Skeletal muscle tissue (tissue), 4 donors: Measurements from ENCODE around the gene NET1. TPM values are rescaled to one million over a fixed set of nuclear protein-coding genes. Genes with fewer than 3 reads are reported as not detected.

Source experiments
- H3K27ac ChIP-seq: one replicate; pipeline ENCODE4 v1.7.0; 2013; ENCODE audit warnings: mild to moderate bottlenecking, low read depth, low read length, inconsistent platforms
- H3K27me3 ChIP-seq, 3 donors: one replicate each; pipeline ENCODE4 v1.7.0; 2013; ENCODE audit warnings: low read length in 3 of 3; ENCODE audit not compliant: control insufficient read depth in 3 of 3, insufficient read depth in 3 of 3
- H3K36me3 ChIP-seq, 3 donors: one replicate each; pipeline ENCODE4 v1.7.0; 2013; ENCODE audit warnings: low read length in 3 of 3; ENCODE audit not compliant: control insufficient read depth in 3 of 3, insufficient read depth in 3 of 3
- H3K4me1 ChIP-seq, 3 donors: one replicate each; pipeline ENCODE4 v1.7.0; 2013; ENCODE audit warnings: low read length in 3 of 3, mild to moderate bottlenecking in 3 of 3; ENCODE audit not compliant: control insufficient read depth in 3 of 3, insufficient read depth in 3 of 3
- H3K4me3 ChIP-seq, 3 donors: one replicate each; pipeline ENCODE4 v1.7.0; 2013; ENCODE audit warnings: low read length in 3 of 3
- H3K9ac ChIP-seq, 3 donors: one replicate each; pipeline ENCODE4 v1.7.0; 2013; ENCODE audit warnings: low read length in 3 of 3, mild to moderate bottlenecking in 3 of 3, moderate library complexity in 2 of 3, low read depth in 1 of 3
- H3K9me3 ChIP-seq, 3 donors: one replicate each; pipeline ENCODE4 v1.7.0; 2013; ENCODE audit warnings: low read length in 3 of 3; ENCODE audit not compliant: control insufficient read depth in 3 of 3
- total RNA-seq: library from RNA; depleted of rRNA; stranded (reverse); fragments of >200 nt; gene quantifications from one replicate; pipeline ENCODE4 v1.2.3, GENCODE V29; 2014
- donor health status: Osteomylitis.

The NET1 gene
- total RNA-seq, 1 donor from 2014 or later, result 79.3 TPM

GRCh38 chr10:5488272-5489161 lies 76.2 kb downstream of the NET1 start:
- H3K4me1 ChIP-seq, result peaks cover 3 to 8% (median 4%) of the 10 kb centered on the region in 3 donors
- no peaks in the 10 kb centered on the region for H3K27me3 ChIP-seq
- H3K36me3 ChIP-seq, result no peaks in the 10 kb centered on the region
- no peak overlapping the region for H3K9ac ChIP-seq
- no peak overlapping the region for H3K4me3 ChIP-seq
- no peak overlapping the region for H3K27ac ChIP-seq
- H3K9me3 ChIP-seq, result peaks cover 0 to 4% (median 2%) of the 10 kb centered on the region in 3 donors

- H3K4me3 ChIP-seq, result no peak overlapping the region
- peaks cover 0 to 4% (median 0%) of the 10 kb centered on the region in 3 donors for H3K9me3 ChIP-seq
- H3K36me3 ChIP-seq, result no peaks in the 10 kb centered on the region
- H3K27me3 ChIP-seq, result no peaks in the 10 kb centered on the region
- peaks cover 3 to 8% (median 4%) of the 10 kb centered on the region in 3 donors for H3K4me1 ChIP-seq
- H3K9ac ChIP-seq, result no peak overlapping the region
- H3K27ac ChIP-seq, result no peak overlapping the region
Observed at GRCh38 chr10:5490032-5490431, 77.7 kb downstream of the NET1 start.

GRCh38 chr10:5490698-5491464 lies 78.5 kb downstream of the NET1 start:
- no peak overlapping the region for H3K9ac ChIP-seq
- no peaks in the 10 kb centered on the region for H3K27me3 ChIP-seq
- peaks cover 0 to 3% (median 3%) of the 10 kb centered on the region in 3 donors for H3K4me1 ChIP-seq
- no peaks in the 10 kb centered on the region for H3K36me3 ChIP-seq
- no peak overlapping the region for H3K27ac ChIP-seq
- H3K4me3 ChIP-seq, result no peak overlapping the region
- peaks cover 0 to 4% (median 0%) of the 10 kb centered on the region in 3 donors for H3K9me3 ChIP-seq

- Histone ChIP-seq H3K27me3 (no peaks in the 10 kb centered on the region), H3K27ac (no peak overlapping the region), H3K36me3 (no peaks in the 10 kb centered on the region), H3K9ac (no peak overlapping the region), H3K9me3 (peaks cover 0 to 4% (median 0%) of the 10 kb centered on the region in 3 donors), H3K4me1 (no peaks in the 10 kb centered on the region), H3K4me3 (no peak overlapping the region)
Observed at GRCh38 chr10:5491477-5491876, 79.1 kb downstream of the NET1 start.

- Histone ChIP-seq H3K4me1 (no peaks in the 10 kb centered on the region), H3K36me3 (no peaks in the 10 kb centered on the region)
Observed at GRCh38 chr10:5492322-5492855, 80.0 kb downstream of the NET1 start.

GRCh38 chr10:5492929-5493576 lies 80.7 kb downstream of the NET1 start:
- H3K36me3 ChIP-seq, result no peaks in the 10 kb centered on the region
- peaks cover 0 to 4% (median 0%) of the 10 kb centered on the region in 3 donors for H3K9me3 ChIP-seq
- H3K27ac ChIP-seq, result no peak overlapping the region
- H3K27me3 ChIP-seq, result no peaks in the 10 kb centered on the region
- no peaks in the 10 kb centered on the region for H3K4me1 ChIP-seq
- no peak overlapping the region for H3K9ac ChIP-seq
- no peak overlapping the region for H3K4me3 ChIP-seq

More at GRCh38 chr10:5492322-5492855, 80.0 kb downstream of the NET1 start:
- no peak overlapping the region for H3K27ac ChIP-seq
- no peak overlapping the region for H3K9ac ChIP-seq
- no peaks in the 10 kb centered on the region for H3K27me3 ChIP-seq
- no peak overlapping the region for H3K4me3 ChIP-seq
- peaks cover 0 to 4% (median 0%) of the 10 kb centered on the region in 3 donors for H3K9me3 ChIP-seq

GRCh38 chr10:5493691-5494090 lies 81.3 kb downstream of the NET1 start:
- Histone ChIP-seq H3K27me3 (no peaks in the 10 kb centered on the region), H3K4me3 (no peak overlapping the region), H3K4me1 (no peaks in the 10 kb centered on the region), H3K27ac (no peak overlapping the region), H3K9ac (no peak overlapping the region), H3K36me3 (no peaks in the 10 kb centered on the region), H3K9me3 (peaks cover 0 to 4% (median 0%) of the 10 kb centered on the region in 3 donors)

GRCh38 chr10:5494611-5495010 lies 82.3 kb downstream of the NET1 start:
- Histone ChIP-seq H3K9me3 (peaks cover 0 to 5% (median 0%) of the 10 kb centered on the region in 3 donors), H3K4me1 (no peaks in the 10 kb centered on the region)

GRCh38 chr10:5496261-5497250 lies 84.2 kb downstream of the NET1 start:
- H3K9ac ChIP-seq, result no peak overlapping the region
- peaks cover 0 to 5% (median 0%) of the 10 kb centered on the region in 3 donors for H3K9me3 ChIP-seq
- H3K4me1 ChIP-seq, result no peaks in the 10 kb centered on the region
- no peak overlapping the region for H3K4me3 ChIP-seq
- no peak overlapping the region for H3K27ac ChIP-seq
- H3K27me3 ChIP-seq, result peaks cover 0 to 2% (median 0%) of the 10 kb centered on the region in 3 donors
- no peaks in the 10 kb centered on the region for H3K36me3 ChIP-seq

More at GRCh38 chr10:5494611-5495010, 82.3 kb downstream of the NET1 start:
- H3K27me3 ChIP-seq, result peaks cover 0 to 2% (median 0%) of the 10 kb centered on the region in 3 donors
- H3K27ac ChIP-seq, result no peak overlapping the region
- no peaks in the 10 kb centered on the region for H3K36me3 ChIP-seq
- H3K9ac ChIP-seq, result no peak overlapping the region
- no peak overlapping the region for H3K4me3 ChIP-seq
